Measurements from ENCODE around the gene TMEM72. TPM values are rescaled to one million over a fixed set of nuclear protein-coding genes. Genes with fewer than 3 reads are reported as not detected.

The TMEM72 gene
- polyA plus RNA-seq, 1 donor from 2014 or later = 1.4 TPM

GRCh38 chr10:44890696-44891563 is 20.2 kb upstream of the TMEM72 start:
- Histone ChIP-seq H3K4me2 (ENCODE audit: low read length) (no peak overlapping the region), H3K27me3 (ENCODE audit: insufficient read depth, low read depth, low read length) (no peaks in the 10 kb centered on the region), H3K9ac (ENCODE audit: low read length) (no peak overlapping the region), H3K27ac (ENCODE audit: low read length) (no peak overlapping the region), H3K36me3 (ENCODE audit: insufficient read depth, low read length) (no peaks in the 10 kb centered on the region), H3F3A (ENCODE audit: insufficient read depth, low read length, poor library complexity, severe bottlenecking) (no peaks in the 10 kb centered on the region), H3K79me2 (replicated peaks; ENCODE audit: insufficient read depth, low read length) (no peaks in the 10 kb centered on the region), H3K9me2 (ENCODE audit: insufficient read depth, low read length) (no peaks in the 10 kb centered on the region), H3K9me3 (ENCODE audit: low read length) (no peaks in the 10 kb centered on the region), H4K20me1 (ENCODE audit: insufficient read depth) (no peaks in the 10 kb centered on the region), H2AFZ (ENCODE audit: low read depth, low read length) (no peak overlapping the region), H3K4me3 (ENCODE audit: low read length) (no peak overlapping the region)
- no peak for TF ChIP-seq POLR2AphosphoS5 (IDR thresholded peaks at IDR 0.05)
- no peak for TF ChIP-seq REST (IDR thresholded peaks at IDR 0.05; ENCODE audit: borderline replicate concordance)
- TF ChIP-seq MXI1 (conservative IDR thresholded peaks at IDR 0.05; ENCODE audit: poor library complexity, severe bottlenecking) = no peak
- TF ChIP-seq EP300 (conservative IDR thresholded peaks at IDR 0.05; ENCODE audit: poor library complexity, severe bottlenecking) = no peak
- no peak for TF ChIP-seq RAD21 (conservative IDR thresholded peaks at IDR 0.05)
- TF ChIP-seq TAF1 (IDR thresholded peaks at IDR 0.05; ENCODE audit: low read depth) = no peak
- no peak for TF ChIP-seq CTCF (IDR thresholded peaks at IDR 0.05; ENCODE audit: poor library complexity, severe bottlenecking)
- no peak for TF ChIP-seq SMC3 (conservative IDR thresholded peaks at IDR 0.05; ENCODE audit: poor library complexity)
- TF ChIP-seq EZH2 (IDR thresholded peaks at IDR 0.05; ENCODE audit: borderline replicate concordance, insufficient read depth, low read length, poor library complexity, severe bottlenecking) = no peak

GRCh38 chr10:44891721-44892120 is 19.4 kb upstream of the TMEM72 start:
- TF ChIP-seq RAD21 (conservative IDR thresholded peaks at IDR 0.05) (no peak), CTCF (IDR thresholded peaks at IDR 0.05; ENCODE audit: poor library complexity, severe bottlenecking) (no peak)
- Histone ChIP-seq H3K9me2 (ENCODE audit: insufficient read depth, low read length) (no peaks in the 10 kb centered on the region), H3K36me3 (ENCODE audit: insufficient read depth, low read length) (no peaks in the 10 kb centered on the region), H2AFZ (ENCODE audit: low read depth, low read length) (no peak overlapping the region), H3F3A (ENCODE audit: insufficient read depth, low read length, poor library complexity, severe bottlenecking) (no peaks in the 10 kb centered on the region), H4K20me1 (ENCODE audit: insufficient read depth) (no peaks in the 10 kb centered on the region), H3K79me2 (replicated peaks; ENCODE audit: insufficient read depth, low read length) (no peaks in the 10 kb centered on the region), H3K9me3 (ENCODE audit: low read length) (no peaks in the 10 kb centered on the region), H3K9ac (ENCODE audit: low read length) (no peak overlapping the region), H3K4me2 (ENCODE audit: low read length) (no peak overlapping the region), H3K27me3 (ENCODE audit: insufficient read depth, low read depth, low read length) (no peaks in the 10 kb centered on the region), H3K4me3 (ENCODE audit: low read length) (no peak overlapping the region), H3K27ac (ENCODE audit: low read length) (no peak overlapping the region)

Measured in neural cell (in vitro differentiated cells).